HEK293 (cell line): ENCODE measurements around the gene QPCT.

Experiments
- FEZF1 ChIP-seq: fragments of 450-650 bp; formaldehyde crosslinking; IDR thresholded peaks from 2 replicates; pipeline ENCODE4 v1.5.1; 2016; ENCODE audit warnings: missing biosample characterization, missing genetic modification characterization
- GLIS1 ChIP-seq: fragments of 450-650 bp; formaldehyde crosslinking; IDR thresholded peaks from 2 replicates; pipeline ENCODE4 v1.5.1; 2016; ENCODE audit warnings: missing biosample characterization, missing genetic modification characterization
- HOXA7 ChIP-seq: sonication (generic); formaldehyde crosslinking; IDR thresholded peaks from 2 replicates; pipeline ENCODE4 v1.8.1; 2022; ENCODE audit warnings: missing genetic modification reagents, borderline replicate concordance
- IKZF3 ChIP-seq: fragments of 450-650 bp; IDR thresholded peaks from 2 replicates; pipeline ENCODE4 v1.5.0; 2018; ENCODE audit warnings: missing biosample characterization, mild to moderate bottlenecking, missing genetic modification characterization, moderate library complexity
- KLF16 ChIP-seq: fragments of 450-650 bp; formaldehyde crosslinking; IDR thresholded peaks from 2 replicates; pipeline ENCODE4 v1.5.1; 2017; ENCODE audit warnings: missing biosample characterization, missing genetic modification characterization
- MZF1 ChIP-seq: fragments of 450-650 bp; formaldehyde crosslinking; IDR thresholded peaks from 2 replicates; pipeline ENCODE4 v1.5.1; 2017; ENCODE audit warnings: missing biosample characterization, missing genetic modification characterization, borderline replicate concordance
- SALL2 ChIP-seq: fragments of 450-650 bp; formaldehyde crosslinking; IDR thresholded peaks from 2 replicates; pipeline ENCODE4 v1.5.0; 2017; ENCODE audit warnings: missing biosample characterization, mild to moderate bottlenecking, missing genetic modification characterization, borderline replicate concordance
- TCF7L2 ChIP-seq: IDR thresholded peaks from 2 replicates; pipeline ENCODE4 v1.6.1; 2011; ENCODE audit warnings: low read depth, mild to moderate bottlenecking, inconsistent platforms, low read length, moderate library complexity, borderline replicate concordance
- ZBTB17 ChIP-seq: fragments of 450-650 bp; formaldehyde crosslinking; IDR thresholded peaks from 2 replicates; pipeline ENCODE4 v1.5.1; 2016; ENCODE audit warnings: missing biosample characterization, missing genetic modification characterization
- ZBTB8A ChIP-seq: fragments of 450-650 bp; formaldehyde crosslinking; IDR thresholded peaks from 2 replicates; pipeline ENCODE4 v1.5.1; 2016; ENCODE audit warnings: missing biosample characterization, missing genetic modification characterization
- ZNF10 ChIP-seq: fragments of 450-650 bp; formaldehyde crosslinking; IDR thresholded peaks from 2 replicates; pipeline ENCODE4 v1.5.1; 2017; ENCODE audit warnings: missing biosample characterization, missing genetic modification characterization
- ZNF146 ChIP-seq: fragments of 450-650 bp; formaldehyde crosslinking; IDR thresholded peaks from 2 replicates; pipeline ENCODE4 v1.5.1; 2016; ENCODE audit warnings: missing biosample characterization, missing genetic modification characterization
- ZNF211 ChIP-seq: fragments of 450-650 bp; formaldehyde crosslinking; IDR thresholded peaks from 2 replicates; pipeline ENCODE4 v1.5.1; 2016; ENCODE audit warnings: low read depth, missing biosample characterization, missing genetic modification characterization
- ZNF311 ChIP-seq: fragments of 450-650 bp; formaldehyde crosslinking; IDR thresholded peaks from 2 replicates; pipeline ENCODE4 v1.5.1; 2017; ENCODE audit warnings: missing biosample characterization, missing genetic modification characterization, borderline replicate concordance
- ZNF324 ChIP-seq: fragments of 450-650 bp; formaldehyde crosslinking; IDR thresholded peaks from 2 replicates; pipeline ENCODE4 v1.5.1; 2016; ENCODE audit warnings: missing biosample characterization, missing genetic modification characterization
- ZNF350 ChIP-seq: fragments of 450-650 bp; formaldehyde crosslinking; IDR thresholded peaks from 2 replicates; pipeline ENCODE4 v1.5.0; 2017; ENCODE audit warnings: missing biosample characterization, mild to moderate bottlenecking, missing genetic modification characterization
- ZNF394 ChIP-seq: fragments of 450-650 bp; formaldehyde crosslinking; IDR thresholded peaks from 2 replicates; pipeline ENCODE4 v1.5.1; 2016; ENCODE audit warnings: missing biosample characterization, missing genetic modification characterization, mild to moderate bottlenecking, moderate library complexity, borderline replicate concordance
- ZNF416 ChIP-seq: fragments of 450-650 bp; formaldehyde crosslinking; IDR thresholded peaks from 2 replicates; pipeline ENCODE4 v1.5.1; 2016; ENCODE audit warnings: missing biosample characterization, missing genetic modification characterization
- ZNF426 ChIP-seq: fragments of 450-650 bp; formaldehyde crosslinking; IDR thresholded peaks from 2 replicates; pipeline ENCODE4 v1.5.1; 2017; ENCODE audit warnings: missing biosample characterization, missing genetic modification characterization, mild to moderate bottlenecking, inconsistent platforms, moderate library complexity
- ZNF501 ChIP-seq: fragments of 450-650 bp; formaldehyde crosslinking; IDR thresholded peaks from 2 replicates; pipeline ENCODE4 v1.5.1; 2016; ENCODE audit warnings: missing biosample characterization, missing genetic modification characterization
- ZNF548 ChIP-seq: fragments of 450-650 bp; formaldehyde crosslinking; IDR thresholded peaks from 2 replicates; pipeline ENCODE4 v1.5.1; 2016; ENCODE audit warnings: missing biosample characterization, missing genetic modification characterization
- ZNF571 ChIP-seq: fragments of 450-650 bp; formaldehyde crosslinking; IDR thresholded peaks from 2 replicates; pipeline ENCODE4 v1.5.0; 2017; ENCODE audit warnings: missing biosample characterization, missing genetic modification characterization
- ZNF660 ChIP-seq: fragments of 450-650 bp; IDR thresholded peaks from 2 replicates; pipeline ENCODE4 v1.5.1; 2018; ENCODE audit warnings: missing biosample characterization, mild to moderate bottlenecking, missing genetic modification characterization
- ZNF791 ChIP-seq: fragments of 450-650 bp; formaldehyde crosslinking; IDR thresholded peaks from 2 replicates; pipeline ENCODE4 v1.5.1; 2016; ENCODE audit warnings: missing biosample characterization, missing genetic modification characterization
- ZSCAN30 ChIP-seq: fragments of 450-650 bp; IDR thresholded peaks from 2 replicates; pipeline ENCODE4 v1.5.1; 2018; ENCODE audit warnings: missing biosample characterization, mild to moderate bottlenecking, missing genetic modification characterization, moderate library complexity
- ZXDB ChIP-seq: fragments of 450-650 bp; formaldehyde crosslinking; IDR thresholded peaks from 2 replicates; pipeline ENCODE4 v1.5.1; 2016; ENCODE audit warnings: missing biosample characterization, missing genetic modification characterization
- TF ChIP-seq, protein P1 (sequence below): fragments of 450-650 bp; formaldehyde crosslinking; IDR thresholded peaks from 2 replicates; pipeline ENCODE4 v1.5.1; 2016; ENCODE audit warnings: missing biosample characterization, missing genetic modification characterization
- TF ChIP-seq, protein P2 (sequence below): fragments of 450-650 bp; formaldehyde crosslinking; IDR thresholded peaks from 2 replicates; pipeline ENCODE4 v1.5.1; 2016; ENCODE audit warnings: missing biosample characterization, missing genetic modification characterization
- TF ChIP-seq, protein P3 (sequence below): fragments of 450-650 bp; formaldehyde crosslinking; IDR thresholded peaks from 2 replicates; pipeline ENCODE4 v1.5.1; 2016; ENCODE audit warnings: missing biosample characterization, missing genetic modification characterization
- TF ChIP-seq, protein P4 (sequence below): fragments of 450-650 bp; formaldehyde crosslinking; IDR thresholded peaks from 2 replicates; pipeline ENCODE4 v1.5.1; 2016; ENCODE audit warnings: missing biosample characterization, missing genetic modification characterization

QPCT gene

DNA sequence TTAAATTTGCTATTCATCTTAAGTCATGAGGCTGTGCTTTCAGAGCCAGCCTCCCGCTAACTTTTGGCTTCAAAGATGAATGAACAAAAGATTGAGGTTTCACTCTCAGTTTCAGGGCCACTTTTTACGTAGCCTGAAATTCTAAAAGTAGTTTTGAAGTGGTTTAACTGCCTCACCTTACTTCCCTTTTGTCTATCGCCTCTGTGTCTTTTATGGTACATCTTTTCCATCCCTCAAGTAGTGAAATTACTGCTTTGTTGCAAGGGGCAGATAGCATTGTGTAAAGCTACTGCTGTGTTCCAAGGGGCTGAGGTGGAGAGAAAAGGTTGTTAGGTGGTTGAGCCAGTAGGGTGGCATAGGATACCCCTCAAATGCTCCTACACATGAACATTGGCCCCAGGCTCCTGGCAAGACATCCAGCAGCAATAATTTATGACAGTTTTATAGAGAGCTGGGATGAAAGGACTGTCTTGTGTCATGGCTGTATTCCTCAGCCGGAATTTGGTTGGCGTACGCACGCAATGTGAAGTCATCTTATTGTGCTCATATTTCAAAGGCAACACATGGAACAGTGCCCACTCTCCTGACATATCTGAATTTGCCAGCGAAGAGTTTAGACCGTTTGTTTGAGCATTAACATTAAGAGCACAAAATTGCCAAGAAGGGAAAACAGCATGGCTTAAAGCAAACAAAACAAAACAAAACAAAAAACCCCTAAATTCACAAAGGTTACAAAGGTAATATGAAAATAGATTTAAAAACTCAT, 32.2 kb downstream of the QPCT start (continued):
- TF ChIP-seq ZNF660 (peak; percentile 71), ZNF791 (no peak), SALL2 (tag by site-specific recombination) (no peak), ZNF146 (tag by site-specific recombination) (no peak), ZNF211 (tag by site-specific recombination) (no peak), KLF16 (tag by site-specific recombination) (no peak), ZNF416 (no peak), ZBTB8A (peak; percentile 79), ZNF311 (tag by site-specific recombination) (no peak), ZNF571 (tag by site-specific recombination) (no peak), ZNF324 (tag by site-specific recombination) (peak; percentile 88), MZF1 (tag by site-specific recombination) (no peak), FEZF1 (tag by site-specific recombination) (peak; percentile 96), ZNF10 (tag by site-specific recombination) (peak; percentile 27; the same call in 1 of the 2 replicates), ZNF394 (tag by site-specific recombination) (peak; percentile 78), TCF7L2 (peak; percentile 96), ZNF350 (tag by site-specific recombination) (no peak), ZNF501 (peak; percentile 73; the same call in 1 of the 2 replicates), ZBTB17 (peak; percentile 90), ZNF548 (tag by site-specific recombination) (no peak), HOXA7 (CRISPR knock-in tag) (no peak), ZXDB (tag by site-specific recombination) (peak; percentile 92), ZNF426 (tag by site-specific recombination) (no peak), GLIS1 (no peak; the same call in 1 of the 2 replicates), ZSCAN30 (peak; percentile 92), IKZF3 (peak; percentile 100)
- TF ChIP-seq, protein P1, sequence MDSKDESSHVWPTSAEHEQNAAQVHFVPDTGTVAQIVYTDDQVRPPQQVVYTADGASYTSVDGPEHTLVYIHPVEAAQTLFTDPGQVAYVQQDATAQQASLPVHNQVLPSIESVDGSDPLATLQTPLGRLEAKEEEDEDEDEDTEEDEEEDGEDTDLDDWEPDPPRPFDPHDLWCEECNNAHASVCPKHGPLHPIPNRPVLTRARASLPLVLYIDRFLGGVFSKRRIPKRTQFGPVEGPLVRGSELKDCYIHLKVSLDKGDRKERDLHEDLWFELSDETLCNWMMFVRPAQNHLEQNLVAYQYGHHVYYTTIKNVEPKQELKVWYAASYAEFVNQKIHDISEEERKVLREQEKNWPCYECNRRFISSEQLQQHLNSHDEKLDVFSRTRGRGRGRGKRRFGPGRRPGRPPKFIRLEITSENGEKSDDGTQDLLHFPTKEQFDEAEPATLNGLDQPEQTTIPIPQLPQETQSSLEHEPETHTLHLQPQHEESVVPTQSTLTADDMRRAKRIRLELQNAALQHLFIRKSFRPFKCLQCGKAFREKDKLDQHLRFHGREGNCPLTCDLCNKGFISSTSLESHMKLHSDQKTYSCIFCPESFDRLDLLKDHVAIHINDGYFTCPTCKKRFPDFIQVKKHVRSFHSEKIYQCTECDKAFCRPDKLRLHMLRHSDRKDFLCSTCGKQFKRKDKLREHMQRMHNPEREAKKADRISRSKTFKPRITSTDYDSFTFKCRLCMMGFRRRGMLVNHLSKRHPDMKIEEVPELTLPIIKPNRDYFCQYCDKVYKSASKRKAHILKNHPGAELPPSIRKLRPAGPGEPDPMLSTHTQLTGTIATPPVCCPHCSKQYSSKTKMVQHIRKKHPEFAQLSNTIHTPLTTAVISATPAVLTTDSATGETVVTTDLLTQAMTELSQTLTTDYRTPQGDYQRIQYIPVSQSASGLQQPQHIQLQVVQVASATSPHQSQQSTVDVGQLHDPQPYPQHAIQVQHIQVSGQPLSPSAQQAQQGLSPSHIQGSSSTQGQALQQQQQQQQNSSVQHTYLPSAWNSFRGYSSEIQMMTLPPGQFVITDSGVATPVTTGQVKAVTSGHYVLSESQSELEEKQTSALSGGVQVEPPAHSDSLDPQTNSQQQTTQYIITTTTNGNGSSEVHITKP = peak; percentile 55; the same call in 1 of the 2 replicates
- TF ChIP-seq, protein P2, sequence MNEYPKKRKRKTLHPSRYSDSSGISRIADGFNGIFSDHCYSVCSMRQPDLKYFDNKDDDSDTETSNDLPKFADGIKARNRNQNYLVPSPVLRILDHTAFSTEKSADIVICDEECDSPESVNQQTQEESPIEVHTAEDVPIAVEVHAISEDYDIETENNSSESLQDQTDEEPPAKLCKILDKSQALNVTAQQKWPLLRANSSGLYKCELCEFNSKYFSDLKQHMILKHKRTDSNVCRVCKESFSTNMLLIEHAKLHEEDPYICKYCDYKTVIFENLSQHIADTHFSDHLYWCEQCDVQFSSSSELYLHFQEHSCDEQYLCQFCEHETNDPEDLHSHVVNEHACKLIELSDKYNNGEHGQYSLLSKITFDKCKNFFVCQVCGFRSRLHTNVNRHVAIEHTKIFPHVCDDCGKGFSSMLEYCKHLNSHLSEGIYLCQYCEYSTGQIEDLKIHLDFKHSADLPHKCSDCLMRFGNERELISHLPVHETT = peak; percentile 91
- TF ChIP-seq, protein P3, sequence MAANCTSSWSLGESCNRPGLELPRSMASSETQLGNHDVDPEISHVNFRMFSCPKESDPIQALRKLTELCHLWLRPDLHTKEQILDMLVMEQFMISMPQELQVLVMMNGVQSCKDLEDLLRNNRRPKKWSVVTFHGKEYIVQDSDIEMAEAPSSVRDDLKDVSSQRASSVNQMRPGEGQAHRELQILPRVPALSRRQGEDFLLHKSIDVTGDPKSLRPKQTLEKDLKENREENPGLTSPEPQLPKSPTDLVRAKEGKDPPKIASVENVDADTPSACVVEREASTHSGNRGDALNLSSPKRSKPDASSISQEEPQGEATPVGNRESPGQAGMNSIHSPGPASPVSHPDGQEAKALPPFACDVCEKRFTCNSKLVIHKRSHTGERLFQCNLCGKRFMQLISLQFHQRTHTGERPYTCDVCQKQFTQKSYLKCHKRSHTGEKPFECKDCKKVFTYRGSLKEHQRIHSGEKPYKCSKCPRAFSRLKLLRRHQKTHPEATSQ (tag by site-specific recombination) = no peak
- TF ChIP-seq, protein P4, sequence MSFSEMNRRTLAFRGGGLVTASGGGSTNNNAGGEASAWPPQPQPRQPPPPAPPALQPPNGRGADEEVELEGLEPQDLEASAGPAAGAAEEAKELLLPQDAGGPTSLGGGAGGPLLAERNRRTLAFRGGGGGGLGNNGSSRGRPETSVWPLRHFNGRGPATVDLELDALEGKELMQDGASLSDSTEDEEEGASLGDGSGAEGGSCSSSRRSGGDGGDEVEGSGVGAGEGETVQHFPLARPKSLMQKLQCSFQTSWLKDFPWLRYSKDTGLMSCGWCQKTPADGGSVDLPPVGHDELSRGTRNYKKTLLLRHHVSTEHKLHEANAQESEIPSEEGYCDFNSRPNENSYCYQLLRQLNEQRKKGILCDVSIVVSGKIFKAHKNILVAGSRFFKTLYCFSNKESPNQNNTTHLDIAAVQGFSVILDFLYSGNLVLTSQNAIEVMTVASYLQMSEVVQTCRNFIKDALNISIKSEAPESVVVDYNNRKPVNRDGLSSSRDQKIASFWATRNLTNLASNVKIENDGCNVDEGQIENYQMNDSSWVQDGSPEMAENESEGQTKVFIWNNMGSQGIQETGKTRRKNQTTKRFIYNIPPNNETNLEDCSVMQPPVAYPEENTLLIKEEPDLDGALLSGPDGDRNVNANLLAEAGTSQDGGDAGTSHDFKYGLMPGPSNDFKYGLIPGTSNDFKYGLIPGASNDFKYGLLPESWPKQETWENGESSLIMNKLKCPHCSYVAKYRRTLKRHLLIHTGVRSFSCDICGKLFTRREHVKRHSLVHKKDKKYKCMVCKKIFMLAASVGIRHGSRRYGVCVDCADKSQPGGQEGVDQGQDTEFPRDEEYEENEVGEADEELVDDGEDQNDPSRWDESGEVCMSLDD (tag by site-specific recombination) = no peak
